DOHH2 (cell line): ENCODE measurements around the gene SELL.

Source experiments
- H3F3A ChIP-seq: fragments of 200-600 bp; sonication (generic), shearing (Covaris generic); 2 replicates; pipeline ENCODE4 v1.6.0; 2016; ENCODE audit warnings: antibody characterized with exemption, mild to moderate bottlenecking; ENCODE audit not compliant: control insufficient read depth, insufficient read depth
- H3K27ac ChIP-seq: fragments of 200-600 bp; sonication (generic); 2 replicates; pipeline ENCODE4 v1.5.1; 2014; ENCODE audit warnings: low read depth, mild to moderate bottlenecking, low read length, moderate library complexity
- H3K27me3 ChIP-seq: fragments of 200-600 bp; sonication (generic); 2 replicates; pipeline ENCODE4 v1.6.1; 2014; ENCODE audit warnings: mild to moderate bottlenecking, low read length, mixed read lengths; ENCODE audit not compliant: control insufficient read depth
- H3K36me3 ChIP-seq: fragments of 200-600 bp; sonication (generic); 2 replicates; pipeline ENCODE4 v1.6.1; 2014; ENCODE audit warnings: mild to moderate bottlenecking, low read length, moderate library complexity, mixed read lengths; ENCODE audit not compliant: control insufficient read depth
- H3K4me1 ChIP-seq: fragments of 200-600 bp; sonication (generic); 2 replicates; pipeline ENCODE4 v1.6.1; 2014; ENCODE audit warnings: mild to moderate bottlenecking, low read length, mixed read lengths; ENCODE audit not compliant: control insufficient read depth
- H3K4me2 ChIP-seq: fragments of 200-600 bp; sonication (generic); 2 replicates; pipeline ENCODE4 v1.6.0; 2014; ENCODE audit warnings: mild to moderate bottlenecking, low read length, moderate library complexity
- H3K4me3 ChIP-seq: fragments of 200-600 bp; sonication (generic); 2 replicates; pipeline ENCODE4 v1.5.1; 2014; ENCODE audit warnings: mild to moderate bottlenecking, low read length, mixed read lengths
- H3K79me2 ChIP-seq: fragments of 200-600 bp; sonication (generic); 2 replicates; pipeline ENCODE4 v1.6.1; 2014; ENCODE audit warnings: mild to moderate bottlenecking, low read length, mixed read lengths; ENCODE audit not compliant: control insufficient read depth
- H3K9me2 ChIP-seq: fragments of 200-600 bp; sonication (generic); replicated peaks from 2 replicates; pipeline ENCODE4 v1.6.1; 2014; ENCODE audit warnings: mild to moderate bottlenecking, low read length, mixed read lengths; ENCODE audit not compliant: control insufficient read depth
- H3K9me3 ChIP-seq: fragments of 200-600 bp; sonication (generic); 2 replicates; pipeline ENCODE4 v1.6.1; 2014; ENCODE audit warnings: antibody characterized with exemption, low read length, mixed read lengths; ENCODE audit not compliant: control insufficient read depth, insufficient read depth
- H4K20me1 ChIP-seq: fragments of 200-600 bp; sonication (generic); 2 replicates; pipeline ENCODE4 v1.6.0; 2014; ENCODE audit warnings: low read depth, mild to moderate bottlenecking, antibody characterized with exemption, low read length, moderate library complexity; ENCODE audit not compliant: control insufficient read depth, insufficient read depth
- EZH2phosphoT487 ChIP-seq: fragments of 200-600 bp; sonication (generic); IDR thresholded peaks from 2 replicates; pipeline ENCODE4 v1.6.1; 2017; ENCODE audit warnings: borderline replicate concordance, mild to moderate bottlenecking, antibody characterized with exemption, low read length, moderate library complexity, mixed read lengths
- TF ChIP-seq, protein P1 (sequence below): fragments of 200-600 bp; sonication (generic); IDR thresholded peaks from one replicate; pipeline ENCODE4 v1.5.1; 2014; ENCODE audit warnings: antibody characterized with exemption, mild to moderate bottlenecking, low read depth, low read length; ENCODE audit not compliant: poor library complexity, severe bottlenecking

SELL gene

DNA sequence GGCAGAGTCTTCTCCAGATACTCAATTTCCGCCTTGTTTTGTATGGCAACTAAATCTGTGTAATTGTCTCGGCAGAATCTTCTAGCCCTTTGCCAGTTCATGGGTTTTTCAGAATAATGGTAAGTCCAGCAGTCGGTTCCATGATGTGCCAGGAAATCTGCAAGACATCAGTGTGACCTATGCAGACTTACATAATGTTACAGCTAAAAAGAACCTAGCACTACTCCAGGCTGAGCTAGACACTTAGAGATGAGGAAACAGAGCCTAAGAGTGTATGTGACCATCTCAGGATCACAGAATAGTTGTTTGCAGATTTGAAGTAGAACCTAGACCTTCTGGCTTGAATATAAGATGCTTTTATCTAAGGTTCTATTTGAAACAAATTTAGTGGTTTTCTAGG lies 2.8 kb downstream of the SELL start:
- Histone ChIP-seq H3K36me3 (peaks cover 42% of the 10 kb centered on the region), H3K27ac (0 out of 2 replicates have a peak overlapping the region, but pooled peaks have one; percentile 8), H3K4me2 (peak overlapping the region; percentile 88), H3K4me3 (peak overlapping the region; percentile 75), H3K4me1 (peaks cover 60% of the 10 kb centered on the region), H4K20me1 (no peaks in the 10 kb centered on the region), H3F3A (0 out of 2 replicates have a peak, but pooled peaks cover 2% of the 10 kb centered on the region), H3K9me3 (no peaks in the 10 kb centered on the region), H3K27me3 (no peaks in the 10 kb centered on the region), H3K79me2 (peaks cover 3% of the 10 kb centered on the region; the same call in 1 of the 2 replicates), H3K9me2 (no peaks in the 10 kb centered on the region)
- TF ChIP-seq EZH2phosphoT487, result no peak
- TF ChIP-seq, protein P1, sequence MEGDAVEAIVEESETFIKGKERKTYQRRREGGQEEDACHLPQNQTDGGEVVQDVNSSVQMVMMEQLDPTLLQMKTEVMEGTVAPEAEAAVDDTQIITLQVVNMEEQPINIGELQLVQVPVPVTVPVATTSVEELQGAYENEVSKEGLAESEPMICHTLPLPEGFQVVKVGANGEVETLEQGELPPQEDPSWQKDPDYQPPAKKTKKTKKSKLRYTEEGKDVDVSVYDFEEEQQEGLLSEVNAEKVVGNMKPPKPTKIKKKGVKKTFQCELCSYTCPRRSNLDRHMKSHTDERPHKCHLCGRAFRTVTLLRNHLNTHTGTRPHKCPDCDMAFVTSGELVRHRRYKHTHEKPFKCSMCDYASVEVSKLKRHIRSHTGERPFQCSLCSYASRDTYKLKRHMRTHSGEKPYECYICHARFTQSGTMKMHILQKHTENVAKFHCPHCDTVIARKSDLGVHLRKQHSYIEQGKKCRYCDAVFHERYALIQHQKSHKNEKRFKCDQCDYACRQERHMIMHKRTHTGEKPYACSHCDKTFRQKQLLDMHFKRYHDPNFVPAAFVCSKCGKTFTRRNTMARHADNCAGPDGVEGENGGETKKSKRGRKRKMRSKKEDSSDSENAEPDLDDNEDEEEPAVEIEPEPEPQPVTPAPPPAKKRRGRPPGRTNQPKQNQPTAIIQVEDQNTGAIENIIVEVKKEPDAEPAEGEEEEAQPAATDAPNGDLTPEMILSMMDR, result no peak

DNA sequence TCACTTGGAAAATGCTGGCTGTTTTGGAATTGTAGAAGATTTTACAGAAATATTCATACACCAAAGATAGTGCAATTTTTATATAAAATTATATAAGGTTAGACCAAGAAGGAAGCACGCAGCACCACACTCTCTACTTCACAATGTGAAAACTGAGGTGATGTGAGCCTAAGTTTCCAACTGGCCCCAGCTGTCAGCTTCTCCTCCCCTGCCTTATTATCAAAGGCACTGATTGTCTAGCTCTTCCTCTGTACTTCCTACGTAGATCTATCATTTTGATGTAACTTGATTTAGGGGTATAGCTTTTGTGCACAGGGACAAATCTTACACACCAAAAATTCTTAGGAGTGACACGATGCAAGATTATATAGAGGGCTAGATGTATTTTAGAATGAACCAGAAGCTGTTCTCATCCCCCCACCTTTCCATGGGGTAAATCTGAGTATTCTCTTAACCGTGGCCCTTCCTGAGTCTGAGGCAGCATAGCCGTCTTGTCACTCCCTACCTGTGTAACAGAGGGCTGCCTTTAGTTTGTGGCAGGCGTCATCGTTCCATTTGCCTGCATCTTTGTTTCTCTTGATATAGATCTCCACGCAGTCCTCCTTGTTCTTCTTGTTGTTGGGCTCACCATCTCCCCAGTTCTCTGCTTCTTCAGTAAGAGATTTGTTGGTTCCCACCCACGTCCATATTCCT lies 3.4 kb downstream of the SELL start:
- TF ChIP-seq, protein P1, result no peak
- TF ChIP-seq EZH2phosphoT487, result no peak
- H3K36me3 ChIP-seq, result peaks cover 48% of the 10 kb centered on the region
- peak overlapping the region; percentile 88 for H3K4me2 ChIP-seq
- peaks cover 66% of the 10 kb centered on the region for H3K4me1 ChIP-seq
- no peaks in the 10 kb centered on the region for H3K27me3 ChIP-seq
- H3K9me2 ChIP-seq, result no peaks in the 10 kb centered on the region
- no peaks in the 10 kb centered on the region for H3K9me3 ChIP-seq
- H3K79me2 ChIP-seq, result peaks cover 3% of the 10 kb centered on the region; the same call in 1 of the 2 replicates
- H3F3A ChIP-seq, result 0 out of 2 replicates have a peak, but pooled peaks cover 2% of the 10 kb centered on the region
- H3K4me3 ChIP-seq, result peak overlapping the region; percentile 75
- 0 out of 2 replicates have a peak overlapping the region, but pooled peaks have one; percentile 8 for H3K27ac ChIP-seq
- H4K20me1 ChIP-seq, result no peaks in the 10 kb centered on the region

DNA sequence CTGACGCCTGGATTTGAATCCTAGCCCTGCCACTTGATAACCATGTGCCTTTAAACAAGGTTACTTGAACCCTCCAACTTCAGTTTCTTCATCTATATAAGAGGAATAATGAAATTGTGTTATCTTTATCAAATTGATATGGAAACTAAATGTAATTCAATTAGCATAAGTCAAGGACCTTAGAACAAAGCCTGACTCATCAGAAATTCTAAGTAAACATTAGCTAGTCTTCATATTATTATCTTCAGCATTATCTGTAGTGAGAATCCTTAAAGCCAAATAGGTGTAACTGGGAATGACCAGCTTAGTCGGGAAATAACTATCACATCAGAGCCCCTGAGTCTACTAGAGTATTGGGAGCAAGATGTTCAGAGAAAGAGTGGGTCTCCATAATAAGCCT lies 6.6 kb downstream of the SELL start:
- H3K4me1 ChIP-seq, result peaks cover 78% of the 10 kb centered on the region

More for the DNA sequence above, 6.6 kb downstream of the SELL start:
- Histone ChIP-seq H4K20me1 (no peaks in the 10 kb centered on the region), H3K4me3 (no peak overlapping the region), H3K27ac (no peak overlapping the region), H3K9me3 (no peaks in the 10 kb centered on the region), H3K4me2 (no peak overlapping the region), H3K9me2 (no peaks in the 10 kb centered on the region), H3K27me3 (no peaks in the 10 kb centered on the region), H3K79me2 (no peaks in the 10 kb centered on the region; the same call in 1 of the 2 replicates), H3F3A (0 out of 2 replicates have a peak, but pooled peaks cover 4% of the 10 kb centered on the region), H3K36me3 (peaks cover 73% of the 10 kb centered on the region)
- TF ChIP-seq, protein P1, result no peak
- no peak for TF ChIP-seq EZH2phosphoT487
